H9 (cell line): ENCODE measurements around the gene FAM171A1. TPM values are rescaled to one million over a fixed set of nuclear protein-coding genes. Genes with fewer than 3 reads are reported as not detected.

Experiments used
- DNase-seq: peaks from one replicate; pipeline ENCODE4 v3.0.0-alpha.2; 2017
- H2AFZ ChIP-seq: one replicate; pipeline ENCODE4 v1.6.1; 2013; ENCODE audit warnings: mild to moderate bottlenecking, low read length, control low read depth, moderate library complexity
- H2AK5ac ChIP-seq: 2 replicates; pipeline ENCODE4 v1.6.1; 2013; ENCODE audit warnings: low read length, control low read depth, mixed read lengths; ENCODE audit not compliant: insufficient read length
- H2BK120ac ChIP-seq: one replicate; pipeline ENCODE4 v1.6.1; 2013; ENCODE audit warnings: low read depth, mild to moderate bottlenecking, low read length, control low read depth, inconsistent platforms; ENCODE audit not compliant: poor library complexity, severe bottlenecking
- H2BK12ac ChIP-seq: 2 replicates; pipeline ENCODE4 v1.6.1; 2013; ENCODE audit warnings: low read length, control low read depth, mixed read lengths, low read depth; ENCODE audit not compliant: insufficient read length
- H2BK15ac ChIP-seq: 2 replicates; pipeline ENCODE4 v1.6.1; 2013; ENCODE audit warnings: low read depth, low read length, control low read depth
- H2BK20ac ChIP-seq: one replicate; pipeline ENCODE4 v1.6.1; 2013; ENCODE audit warnings: low read depth, mild to moderate bottlenecking, low read length, control low read depth, inconsistent platforms; ENCODE audit not compliant: poor library complexity, severe bottlenecking
- H2BK5ac ChIP-seq: 2 replicates; pipeline ENCODE4 v1.6.1; 2013; ENCODE audit warnings: low read length, control low read depth, mixed read lengths; ENCODE audit not compliant: insufficient read length
- H3K14ac ChIP-seq: 2 replicates; pipeline ENCODE4 v1.6.1; 2013; ENCODE audit warnings: low read length, control low read depth; ENCODE audit not compliant: insufficient read depth
- H3K18ac ChIP-seq: 2 replicates; pipeline ENCODE4 v1.6.1; 2013; ENCODE audit warnings: low read depth, mild to moderate bottlenecking, mixed read lengths, low read length, control low read depth; ENCODE audit not compliant: insufficient read length
- H3K23ac ChIP-seq: 2 replicates; pipeline ENCODE4 v1.6.1; 2013; ENCODE audit warnings: low read length, control low read depth, mixed read lengths, low read depth; ENCODE audit not compliant: insufficient read length
- H3K23me2 ChIP-seq: 2 replicates; pipeline ENCODE4 v1.6.1; 2013; ENCODE audit warnings: low read depth, mild to moderate bottlenecking, mixed read lengths, low read length, control low read depth; ENCODE audit not compliant: insufficient read length, poor library complexity, severe bottlenecking
- H3K27ac ChIP-seq: 2 replicates; pipeline ENCODE4 v1.5.1; 2013; ENCODE audit warnings: low read length, control low read depth, mixed read lengths, low read depth; ENCODE audit not compliant: insufficient read length
- H3K27me3 ChIP-seq: 2 replicates; pipeline ENCODE4 v1.6.1; 2013; ENCODE audit warnings: low read length, control low read depth, inconsistent platforms; ENCODE audit not compliant: insufficient read depth
- H3K4ac ChIP-seq: 2 replicates; pipeline ENCODE4 v1.6.1; 2013; ENCODE audit warnings: low read depth, mild to moderate bottlenecking, control low read depth, inconsistent platforms, low read length, moderate library complexity
- H3K4me1 ChIP-seq: 2 replicates; pipeline ENCODE4 v1.6.1; 2013; ENCODE audit warnings: low read length, control low read depth, inconsistent platforms; ENCODE audit not compliant: insufficient read depth
- H3K4me2 ChIP-seq: 2 replicates; pipeline ENCODE4 v1.6.1; 2013; ENCODE audit warnings: low read length, control low read depth, mixed read lengths; ENCODE audit not compliant: insufficient read length, insufficient read depth
- H3K56ac ChIP-seq: 2 replicates; pipeline ENCODE4 v1.6.1; 2013; ENCODE audit warnings: low read depth, mild to moderate bottlenecking, mixed read lengths, low read length, control low read depth; ENCODE audit not compliant: insufficient read length
- H3K79me1 ChIP-seq: 2 replicates; pipeline ENCODE4 v1.6.1; 2013; ENCODE audit warnings: low read depth, mild to moderate bottlenecking, moderate library complexity, low read length, control low read depth, inconsistent platforms; ENCODE audit not compliant: insufficient read depth, poor library complexity, severe bottlenecking
- H3K79me2 ChIP-seq: 2 replicates; pipeline ENCODE4 v1.6.1; 2013; ENCODE audit warnings: low read length, control low read depth, inconsistent platforms; ENCODE audit not compliant: insufficient read depth
- H3K9ac ChIP-seq: 2 replicates; pipeline ENCODE4 v1.6.1; 2013; ENCODE audit warnings: low read length, control low read depth, mixed read lengths; ENCODE audit not compliant: insufficient read length; ENCODE audit errors: extremely low read depth
- H3K9me3 ChIP-seq: one replicate; pipeline ENCODE4 v1.6.1; 2013; ENCODE audit warnings: low read depth, low read length, inconsistent platforms; ENCODE audit not compliant: control insufficient read depth
- H3T11ph ChIP-seq: one replicate; pipeline ENCODE4 v1.6.1; 2013; ENCODE audit warnings: mild to moderate bottlenecking, low read length, control low read depth, inconsistent platforms
- H4K20me1 ChIP-seq: one replicate; pipeline ENCODE4 v1.6.1; 2013; ENCODE audit not compliant: control insufficient read depth, insufficient read length, insufficient read depth
- H4K5ac ChIP-seq: 2 replicates; pipeline ENCODE4 v1.6.1; 2013; ENCODE audit warnings: low read depth, mild to moderate bottlenecking, mixed read lengths, low read length, control low read depth; ENCODE audit not compliant: insufficient read length
- H4K8ac ChIP-seq: replicated peaks from 2 replicates; pipeline ENCODE4 v1.6.1; 2013; ENCODE audit warnings: low read length, control low read depth, mixed read lengths, low read depth; ENCODE audit not compliant: insufficient read length
- H4K91ac ChIP-seq: 2 replicates; pipeline ENCODE4 v1.6.1; 2013; ENCODE audit warnings: low read depth, mild to moderate bottlenecking, moderate library complexity, mixed read lengths, low read length, control low read depth; ENCODE audit not compliant: insufficient read length
- H3K27ac Mint-ChIP-seq, 3 experiments: 2 replicates in 2 of 3; 3 replicates in 1 of 3; pipeline ENCODE4 v1.8.0; 2020 to 2021; ENCODE audit warnings: mixed read lengths in 3 of 3, mild to moderate bottlenecking in 1 of 3, moderate library complexity in 1 of 3
- H3K27me3 Mint-ChIP-seq: 2 replicates; pipeline ENCODE4 v1.8.0; 2021; ENCODE audit warnings: low read depth, mild to moderate bottlenecking, moderate library complexity, mixed read lengths
- H3K36me3 Mint-ChIP-seq, 3 experiments: 2 replicates in 2 of 3; 3 replicates in 1 of 3; pipeline ENCODE4 v1.8.0; 2020 to 2021; ENCODE audit warnings: low read depth in 3 of 3, mixed read lengths in 3 of 3; ENCODE audit not compliant: insufficient read depth in 1 of 3
- H3K4me1 Mint-ChIP-seq, 2 experiments: 2 replicates each; pipeline ENCODE4 v1.8.0; 2020; ENCODE audit warnings: mixed read lengths in 2 of 2
- H3K4me3 Mint-ChIP-seq, 2 experiments: 2 replicates in 1 of 2; 3 replicates in 1 of 2; pipeline ENCODE4 v1.8.0; 2020 to 2021; ENCODE audit warnings: mild to moderate bottlenecking in 2 of 2, mixed read lengths in 2 of 2, moderate library complexity in 1 of 2
- H3K9me3 Mint-ChIP-seq, 2 experiments: 2 replicates in 1 of 2; 3 replicates in 1 of 2; pipeline ENCODE4 v1.8.0; 2020; ENCODE audit warnings: mild to moderate bottlenecking in 2 of 2, mixed read lengths in 2 of 2, moderate library complexity in 1 of 2
- CTCF ChIP-seq: fragments of 200-600 bp; sonication (generic); conservative IDR thresholded peaks from 3 replicates; pipeline ENCODE4 v1.8.0; 2021; ENCODE audit warnings: antibody characterized with exemption, mild to moderate bottlenecking
- WGBS: extraction: QIAGEN DNeasy Blood & Tissue Kit; methylation state at CpG from one replicate; pipeline ENCODE4 v1.1.7; 2013; ENCODE audit warnings: missing lambda C conversion rate, low lambda C conversion rate, mixed read lengths; ENCODE audit not compliant: insufficient read length; ENCODE audit errors: extremely low coverage; 5-methylcytosine and 5-hydroxymethylcytosine counted together
- total RNA-seq: library from RNA; stranded (reverse); gene quantifications from 2 replicates; pipeline ENCODE4 v1.2.1, GENCODE V29; 2021

FAM171A1 gene
- total RNA-seq, 1 experiment from 2014 or later: 37.4 TPM

GRCh38 chr10:15321431-15322341, 49.4 kb downstream of the FAM171A1 start:
- Histone ChIP-seq H3K56ac (no peak overlapping the region), H3K79me2 (no peaks in the 10 kb centered on the region), H3K27me3 (no peaks in the 10 kb centered on the region), H3K23me2 (no peaks in the 10 kb centered on the region), H3K9ac (no peak overlapping the region), H3K23ac (no peak overlapping the region), H3K4me2 (no peak overlapping the region), H2BK5ac (no peak overlapping the region), H2AK5ac (no peak overlapping the region), H3K4ac (no peak overlapping the region), H2AFZ (no peak overlapping the region), H2BK12ac (no peak overlapping the region), H4K20me1 (no peaks in the 10 kb centered on the region), H3K79me1 (no peaks in the 10 kb centered on the region), H4K8ac (no peak overlapping the region), H3K18ac (no peak overlapping the region), H2BK20ac (no peak overlapping the region), H4K5ac (no peak overlapping the region), H3K4me1 (0 out of 2 replicates have a peak, but pooled peaks cover 4% of the 10 kb centered on the region), H3K9me3 (no peaks in the 10 kb centered on the region), H2BK120ac (no peak overlapping the region), H3K27ac (no peak overlapping the region), H3T11ph (no peak overlapping the region), H4K91ac (no peak overlapping the region), H3K14ac (no peak overlapping the region), H2BK15ac (no peak overlapping the region)
- WGBS: no CpG with 5 or more reads among the region's 6 CpGs
- Mint-ChIP-seq H3K27me3 (no peaks in the 10 kb centered on the region), H3K4me3 (no peak overlapping the region), H3K9me3 (no peaks in the 10 kb centered on the region), H3K36me3 (no peaks in the 10 kb centered on the region; a peak in 3 of 7 replicates), H3K4me1 (peaks cover 13 to 20% of the 10 kb centered on the region in 2 experiments), H3K27ac (no peak overlapping the region)
- no peak for TF ChIP-seq CTCF
- DNase-seq: no peak
